Adrenal gland (tissue), 5 donors: Measurements from ENCODE around the gene WDR48.

Experiments
- POLR2A ChIP-seq, 2 donors: fragments of 450-650 bp; IDR thresholded peaks; one replicate each; pipeline ENCODE4 v1.6.1; 2017; ENCODE audit warnings: antibody characterized with exemption in 2 of 2, mild to moderate bottlenecking in 2 of 2, moderate library complexity in 1 of 2
- TF ChIP-seq, protein P1 (sequence below), 6 experiments: fragments of 450-650 bp in 4 of 6; fragments of 200-600 bp in 2 of 6; sonication (generic) in 1 of 6; IDR thresholded peaks; 1 replicate in 5 of 6; 2 replicates in 1 of 6; pipeline versions ENCODE4 v1.5.1 to v1.8.0; 2016 to 2021; ENCODE audit warnings: antibody characterized with exemption in 6 of 6, mild to moderate bottlenecking in 2 of 6, moderate library complexity in 1 of 6
- donor health status: DM: no; HTN: no; CAD: no.

DNA sequence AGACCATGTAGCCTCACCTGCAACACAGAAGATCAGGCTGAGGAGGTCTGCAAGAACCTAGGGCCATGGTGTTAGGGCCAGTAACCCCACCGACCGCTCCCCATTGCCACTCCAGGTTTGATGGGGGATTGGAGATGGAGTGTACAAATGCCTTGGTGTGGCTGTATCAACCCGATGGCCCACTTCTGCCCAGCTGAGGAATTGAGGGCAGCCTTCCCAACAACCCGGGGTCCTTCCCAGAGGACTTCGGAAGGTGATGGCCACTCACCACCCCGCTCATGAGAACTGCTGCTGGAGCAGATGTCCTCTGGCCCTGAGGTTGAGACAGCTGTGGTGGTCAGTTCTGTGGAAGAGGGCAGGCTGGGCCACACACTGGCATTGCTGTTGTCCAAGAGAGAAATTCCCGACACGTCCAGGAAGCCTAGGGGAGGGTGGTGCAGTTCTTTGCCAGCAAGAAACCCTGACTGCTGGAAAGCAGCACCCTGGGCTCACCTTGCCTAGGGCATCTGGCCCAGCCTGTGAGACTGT is 46.7 kb downstream of the WDR48 start:
- no peak for TF ChIP-seq POLR2A (IDR thresholded peaks at IDR 0.05)
- TF ChIP-seq, protein P1, sequence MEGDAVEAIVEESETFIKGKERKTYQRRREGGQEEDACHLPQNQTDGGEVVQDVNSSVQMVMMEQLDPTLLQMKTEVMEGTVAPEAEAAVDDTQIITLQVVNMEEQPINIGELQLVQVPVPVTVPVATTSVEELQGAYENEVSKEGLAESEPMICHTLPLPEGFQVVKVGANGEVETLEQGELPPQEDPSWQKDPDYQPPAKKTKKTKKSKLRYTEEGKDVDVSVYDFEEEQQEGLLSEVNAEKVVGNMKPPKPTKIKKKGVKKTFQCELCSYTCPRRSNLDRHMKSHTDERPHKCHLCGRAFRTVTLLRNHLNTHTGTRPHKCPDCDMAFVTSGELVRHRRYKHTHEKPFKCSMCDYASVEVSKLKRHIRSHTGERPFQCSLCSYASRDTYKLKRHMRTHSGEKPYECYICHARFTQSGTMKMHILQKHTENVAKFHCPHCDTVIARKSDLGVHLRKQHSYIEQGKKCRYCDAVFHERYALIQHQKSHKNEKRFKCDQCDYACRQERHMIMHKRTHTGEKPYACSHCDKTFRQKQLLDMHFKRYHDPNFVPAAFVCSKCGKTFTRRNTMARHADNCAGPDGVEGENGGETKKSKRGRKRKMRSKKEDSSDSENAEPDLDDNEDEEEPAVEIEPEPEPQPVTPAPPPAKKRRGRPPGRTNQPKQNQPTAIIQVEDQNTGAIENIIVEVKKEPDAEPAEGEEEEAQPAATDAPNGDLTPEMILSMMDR (IDR thresholded peaks at IDR 0.05) = no peak
